Breast epithelium (tissue), 3 donors: ENCODE measurements around the gene MAPK1.

Experiments used
- CTCF ChIP-seq, 3 donors: fragments of 450-650 bp; IDR thresholded peaks; one replicate each; pipeline ENCODE4 v1.5.1; 2016 to 2017; ENCODE audit warnings: antibody characterized with exemption in 3 of 3, mild to moderate bottlenecking in 3 of 3, moderate library complexity in 3 of 3
- POLR2A ChIP-seq: fragments of 450-650 bp; IDR thresholded peaks from one replicate; pipeline ENCODE4 v1.6.1; 2016; ENCODE audit warnings: antibody characterized with exemption, mild to moderate bottlenecking, moderate library complexity
- POLR2AphosphoS5 ChIP-seq, 3 donors: sonication (generic); formaldehyde crosslinking; IDR thresholded peaks; one replicate each; pipeline ENCODE4 v1.6.1; 2017; ENCODE audit warnings: antibody characterized with exemption in 3 of 3

GRCh38 chr22:21765909-21766529 lies 101.4 kb downstream of the MAPK1 start:
- no peak for TF ChIP-seq POLR2AphosphoS5 (IDR thresholded peaks at IDR 0.05)
- no peak for TF ChIP-seq CTCF (IDR thresholded peaks at IDR 0.05)
- TF ChIP-seq POLR2A = no peak
